ENCODE measurements around the gene ATL1. TPM values are rescaled to one million over a fixed set of nuclear protein-coding genes. Genes with fewer than 3 reads are reported as not detected.

Gene ATL1
- total RNA-seq, 4 donors from 2014 or later, result 1.5 to 24.3 (median 13.0) TPM

DNA sequence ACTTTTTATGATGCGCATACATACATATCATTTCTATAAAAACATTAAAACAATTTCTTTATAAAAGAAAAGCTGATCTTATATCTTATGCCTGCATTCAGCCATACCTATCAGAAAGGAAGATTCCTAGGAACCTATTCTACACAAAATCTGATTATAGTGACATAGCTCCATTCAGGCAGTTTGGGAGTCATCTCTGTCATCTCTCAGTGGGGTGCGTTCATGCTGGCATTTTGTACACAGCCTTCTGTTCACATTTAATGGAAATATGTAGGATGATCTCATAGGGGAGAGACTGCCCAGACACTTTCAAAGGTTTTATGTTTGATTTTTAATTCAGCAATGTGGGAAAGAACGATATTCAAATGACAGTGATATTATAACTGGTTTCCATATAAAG, 52.9 kb downstream of the ATL1 start:
- Histone ChIP-seq H3K4me1 (no peaks in the 10 kb centered on the region), H3K27me3 (no peaks in the 10 kb centered on the region), H3K4me3 (no peak overlapping the region), H3K9me3 (no peaks in the 10 kb centered on the region), H3K27ac (no peak overlapping the region), H3K36me3 (no peaks in the 10 kb centered on the region)
- TF ChIP-seq, protein P1, sequence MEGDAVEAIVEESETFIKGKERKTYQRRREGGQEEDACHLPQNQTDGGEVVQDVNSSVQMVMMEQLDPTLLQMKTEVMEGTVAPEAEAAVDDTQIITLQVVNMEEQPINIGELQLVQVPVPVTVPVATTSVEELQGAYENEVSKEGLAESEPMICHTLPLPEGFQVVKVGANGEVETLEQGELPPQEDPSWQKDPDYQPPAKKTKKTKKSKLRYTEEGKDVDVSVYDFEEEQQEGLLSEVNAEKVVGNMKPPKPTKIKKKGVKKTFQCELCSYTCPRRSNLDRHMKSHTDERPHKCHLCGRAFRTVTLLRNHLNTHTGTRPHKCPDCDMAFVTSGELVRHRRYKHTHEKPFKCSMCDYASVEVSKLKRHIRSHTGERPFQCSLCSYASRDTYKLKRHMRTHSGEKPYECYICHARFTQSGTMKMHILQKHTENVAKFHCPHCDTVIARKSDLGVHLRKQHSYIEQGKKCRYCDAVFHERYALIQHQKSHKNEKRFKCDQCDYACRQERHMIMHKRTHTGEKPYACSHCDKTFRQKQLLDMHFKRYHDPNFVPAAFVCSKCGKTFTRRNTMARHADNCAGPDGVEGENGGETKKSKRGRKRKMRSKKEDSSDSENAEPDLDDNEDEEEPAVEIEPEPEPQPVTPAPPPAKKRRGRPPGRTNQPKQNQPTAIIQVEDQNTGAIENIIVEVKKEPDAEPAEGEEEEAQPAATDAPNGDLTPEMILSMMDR (IDR thresholded peaks at IDR 0.05), result no peak
- no peak for TF ChIP-seq POLR2A (IDR thresholded peaks at IDR 0.05)
- intact Hi-C loops (cut with DNase I; ENCODE audit: low total_unique reads), result loop anchor here (10.0 kb wide), 1 partner anchor 252 kb away; no protein-coding TSS in a partner anchor
- no peak for DNase-seq

DNA sequence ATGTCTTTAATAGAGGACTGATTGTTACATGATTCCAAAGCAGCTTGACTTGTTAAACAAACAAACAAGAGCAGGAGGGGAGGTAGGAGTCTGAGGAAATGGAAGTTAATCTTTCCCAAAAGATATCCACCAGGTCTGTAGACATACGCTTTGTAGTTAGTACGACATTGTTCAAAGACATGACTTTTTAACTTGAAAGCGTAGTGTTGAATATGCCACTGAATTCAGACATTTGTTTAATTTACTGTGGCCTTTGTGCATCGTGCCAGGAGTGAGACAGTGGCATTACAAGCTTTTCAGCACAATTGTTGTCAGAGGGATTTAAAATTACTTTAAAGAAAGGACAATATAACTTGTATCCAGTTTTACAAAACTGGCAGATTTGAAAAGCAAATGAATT, 55.1 kb downstream of the ATL1 start:
- Histone ChIP-seq H3K36me3 (no peaks in the 10 kb centered on the region), H3K27me3 (no peaks in the 10 kb centered on the region), H3K27ac (no peak overlapping the region), H3K9me3 (no peaks in the 10 kb centered on the region), H3K4me1 (no peaks in the 10 kb centered on the region), H3K4me3 (no peak overlapping the region)
- intact Hi-C loops (cut with DNase I; ENCODE audit: low total_unique reads), result loop anchor here (10.0 kb wide), 1 partner anchor 250 kb away; no protein-coding TSS in a partner anchor
- TF ChIP-seq, protein P1 (IDR thresholded peaks at IDR 0.05), result no peak
- no peak for TF ChIP-seq POLR2A (IDR thresholded peaks at IDR 0.05)
- no peak for DNase-seq

- Histone ChIP-seq H3K4me1 (no peaks in the 10 kb centered on the region), H3K36me3 (no peaks in the 10 kb centered on the region), H3K4me3 (no peak overlapping the region), H3K27me3 (no peaks in the 10 kb centered on the region), H3K9me3 (no peaks in the 10 kb centered on the region), H3K27ac (no peak overlapping the region)
- DNase-seq, result no peak
- intact Hi-C loops (cut with DNase I; ENCODE audit: low total_unique reads), result loop anchor here (10.0 kb wide), 1 partner anchor 249 kb away; no protein-coding TSS in a partner anchor
- TF ChIP-seq, protein P1 (IDR thresholded peaks at IDR 0.05), result no peak
- TF ChIP-seq POLR2A (IDR thresholded peaks at IDR 0.05), result no peak
These were observed 55.6 kb downstream of the ATL1 start for GRCh38 chr14:50615552-50615951.

DNA sequence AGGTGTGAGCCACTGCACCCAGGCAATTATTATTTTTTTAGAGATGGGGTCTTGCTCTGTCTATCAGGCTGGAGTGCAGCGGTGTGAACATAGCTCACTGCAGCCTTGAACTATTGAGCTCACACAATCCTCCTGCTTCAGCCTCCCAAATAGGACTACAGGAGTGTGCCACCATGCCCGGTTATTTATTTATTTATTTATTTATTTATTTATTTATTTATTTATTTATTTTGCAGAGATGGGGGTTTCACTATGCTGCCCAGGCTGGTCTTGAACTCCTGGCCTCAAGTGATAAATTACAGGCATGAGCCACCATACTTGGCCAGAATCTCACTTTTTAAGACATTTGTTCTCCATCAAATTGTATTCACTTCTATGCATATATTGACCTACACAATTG, 56.3 kb downstream of the ATL1 start:
- Histone ChIP-seq H3K4me1 (no peaks in the 10 kb centered on the region), H3K27me3 (no peaks in the 10 kb centered on the region), H3K4me3 (no peak overlapping the region), H3K27ac (no peak overlapping the region), H3K36me3 (no peaks in the 10 kb centered on the region), H3K9me3 (no peaks in the 10 kb centered on the region)
- TF ChIP-seq POLR2A (IDR thresholded peaks at IDR 0.05), result no peak
- TF ChIP-seq, protein P1 (IDR thresholded peaks at IDR 0.05), result no peak
- no peak for DNase-seq
- intact Hi-C loops (cut with DNase I; ENCODE audit: low total_unique reads), result loop anchor here (10.0 kb wide), 1 partner anchor 249 kb away; no protein-coding TSS in a partner anchor

GRCh38 chr14:50619569-50620141, 59.7 kb downstream of the ATL1 start:
- no peak overlapping the region for H3K4me3 ChIP-seq
- no peaks in the 10 kb centered on the region for H3K36me3 ChIP-seq
- no peaks in the 10 kb centered on the region for H3K27me3 ChIP-seq

More at GRCh38 chr14:50619569-50620141, 59.7 kb downstream of the ATL1 start:
- no peak for TF ChIP-seq POLR2A (IDR thresholded peaks at IDR 0.05)
- TF ChIP-seq, protein P1 (IDR thresholded peaks at IDR 0.05), result peak; percentile 32 to 45 (median 38)
- Histone ChIP-seq H3K27ac (no peak overlapping the region), H3K4me1 (no peaks in the 10 kb centered on the region), H3K9me3 (no peaks in the 10 kb centered on the region)
- DNase-seq, result no peak
- intact Hi-C loops (cut with DNase I; ENCODE audit: low total_unique reads), result loop anchor here (10.0 kb wide), 1 partner anchor 245 kb away; no protein-coding TSS in a partner anchor

Data from uterus (tissue), 4 donors.